Heart left ventricle (tissue), 16 donors: ENCODE results near the gene ADARB1. TPM values are rescaled to one million over a fixed set of nuclear protein-coding genes. Genes with fewer than 3 reads are reported as not detected.

Source experiments
- ATAC-seq, 4 donors: fragments of 200-7000 bp; cut with Tn5 transposase; one replicate each; pipeline ENCODE4 v1.9.1; 2020 to 2022; ENCODE audit warnings: moderate library complexity in 4 of 4, mild to moderate bottlenecking in 3 of 4, moderate number of reproducible peaks in 1 of 4
- DNase-seq, 5 donors: peaks; one replicate each; pipeline ENCODE4 v3.0.0-alpha.2; 2020
- H3K27ac ChIP-seq, 12 donors: fragments of 200-600 bp; sonication (generic) in 4 of 12; one replicate each; pipeline versions ENCODE4 v1.5.0 to v1.8.0; 2016 to 2022; ENCODE audit warnings: mild to moderate bottlenecking in 2 of 12
- H3K27me3 ChIP-seq, 9 donors: fragments of 200-600 bp; sonication (generic) in 2 of 9; one replicate each; pipeline versions ENCODE4 v1.5.1 to v1.8.0; 2016 to 2022; ENCODE audit warnings: mild to moderate bottlenecking in 3 of 9
- H3K36me3 ChIP-seq, 9 donors: fragments of 200-600 bp; sonication (generic) in 2 of 9; one replicate each; pipeline versions ENCODE4 v1.5.0 to v1.8.0; 2018 to 2022; ENCODE audit warnings: mild to moderate bottlenecking in 2 of 9
- H3K4me1 ChIP-seq, 12 donors: fragments of 200-600 bp; sonication (generic) in 4 of 12; one replicate each; pipeline versions ENCODE4 v1.5.0 to v1.8.0; 2016 to 2022; ENCODE audit warnings: mild to moderate bottlenecking in 3 of 12
- H3K4me3 ChIP-seq, 12 donors: fragments of 200-600 bp; sonication (generic) in 4 of 12; one replicate each; pipeline versions ENCODE4 v1.5.0 to v1.8.0; 2017 to 2022; ENCODE audit warnings: mild to moderate bottlenecking in 9 of 12, moderate library complexity in 4 of 12
- H3K9me3 ChIP-seq, 12 donors: fragments of 200-600 bp; sonication (generic) in 4 of 12; one replicate each; pipeline versions ENCODE4 v1.5.0 to v1.8.0; 2016 to 2022; ENCODE audit warnings: mild to moderate bottlenecking in 1 of 12
- POLR2A ChIP-seq, 2 donors: fragments of 450-650 bp; IDR thresholded peaks; one replicate each; pipeline ENCODE4 v1.6.1; 2017; ENCODE audit warnings: antibody characterized with exemption in 2 of 2, mild to moderate bottlenecking in 2 of 2, moderate library complexity in 2 of 2
- whole genome bisulfite sequencing, 4 donors: extraction: QIAGEN DNeasy Blood & Tissue Kit in 2 of 4; methylation state at CpG; one replicate each; pipeline versions ENCODE4 v1.1.5 to v1.1.7; 2013 to 2018; 5-methylcytosine and 5-hydroxymethylcytosine counted together
- intact Hi-C, 10 donors: fragments of 100-400 bp; cut with DNase I; formaldehyde crosslinking; loops; one replicate each; pipeline versions ENCODE4 v1.11.1 to v1.14.2; 2022
- polyA plus RNA-seq, 2 donors: library from polyadenylated mRNA; stranded (reverse); fragments of 200-250 nt; gene quantifications; one replicate each; pipeline ENCODE4 v1.2.3, GENCODE V29; 2013
- total RNA-seq, 9 donors: library from RNA; depleted of rRNA in 2 of 9; stranded (reverse); fragments of >200 nt in 2 of 9; fragmentation: NEBNext Ultra II Directional in 3 of 9; extraction: Animal tissue kit (Norgen Biotek cat#: 25700) in 3 of 9; gene quantifications; one replicate each; pipeline versions ENCODE4 v1.1.0 to v1.2.4, GENCODE V29; 2016 to 2023
- TF ChIP-seq, protein P1 (sequence below), 12 donors: fragments of 200-600 bp; sonication (generic) in 4 of 12; IDR thresholded peaks; one replicate each; pipeline versions ENCODE4 v1.5.0 to v1.8.0; 2018 to 2022; ENCODE audit warnings: antibody characterized with exemption in 12 of 12, mild to moderate bottlenecking in 5 of 12
- donor health status: ischemic (EF 13 %, LVEDD 7.1; RV severe dilation, severe dysfunction).
- donor health status: healthy with polysubstance abuse.
- donor health status: DM: no; HTN: yes; CAD: no.
- donor health status: DM: no; HTN: no; CAD: no.
- donor health status: ischemic (EF 25% LVEDD 6.9; RV normal size, moderate dysfunction).
- donor health status: ischemic (EF 25% LVEDD 5.7; RV mildly dilated, moderate dysfunction).
- donor health status: healthy.
- donor health status: DM: yes; HTN: yes; CAD: no.
- donor health status: ischemic (EF 35%, LVEDD 5.7; RV mildly dilated, moderate dysfunction).
- donor health status: nonischemic (EF 11% LVEDD 7.7; RV severe dilation, severe dysfunction).
- donor health status: DM: yes; HTN: yes; CAD: no.
- donor health status: PGD.
- donor health status: ischemic (EF 29% LVEDD 5.4; RV normal size, mild dysfunction).
- donor health status: nonischemic (EF 23%, LVEDD 6.1; RV moderate dilation, normal function).

Gene ADARB1
- total and polyA plus RNA-seq, 11 donors: 6.9 to 16.3 (median 12.0) TPM

DNA sequence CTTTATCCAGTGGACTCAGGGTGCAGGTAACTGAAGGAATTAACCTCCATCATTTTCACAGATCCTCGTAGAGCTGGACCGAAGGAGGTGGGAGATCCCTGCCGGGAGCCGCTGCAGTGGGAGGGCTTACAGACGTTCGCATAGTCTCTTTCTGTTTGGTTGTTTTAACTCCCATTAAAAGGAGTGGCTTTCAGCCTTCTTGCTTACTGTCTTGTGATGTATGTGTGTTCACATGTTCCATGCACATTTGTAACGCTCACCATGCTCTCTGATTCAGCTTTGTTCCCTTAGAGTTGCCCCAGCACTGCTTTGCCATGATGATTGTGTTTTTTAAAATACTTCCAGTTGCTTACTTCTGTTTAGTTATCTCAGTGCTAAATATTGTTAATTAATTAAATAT lies 85.8 kb downstream of the ADARB1 start:
- TF ChIP-seq POLR2A (IDR thresholded peaks at IDR 0.05): no peak
- TF ChIP-seq, protein P1, sequence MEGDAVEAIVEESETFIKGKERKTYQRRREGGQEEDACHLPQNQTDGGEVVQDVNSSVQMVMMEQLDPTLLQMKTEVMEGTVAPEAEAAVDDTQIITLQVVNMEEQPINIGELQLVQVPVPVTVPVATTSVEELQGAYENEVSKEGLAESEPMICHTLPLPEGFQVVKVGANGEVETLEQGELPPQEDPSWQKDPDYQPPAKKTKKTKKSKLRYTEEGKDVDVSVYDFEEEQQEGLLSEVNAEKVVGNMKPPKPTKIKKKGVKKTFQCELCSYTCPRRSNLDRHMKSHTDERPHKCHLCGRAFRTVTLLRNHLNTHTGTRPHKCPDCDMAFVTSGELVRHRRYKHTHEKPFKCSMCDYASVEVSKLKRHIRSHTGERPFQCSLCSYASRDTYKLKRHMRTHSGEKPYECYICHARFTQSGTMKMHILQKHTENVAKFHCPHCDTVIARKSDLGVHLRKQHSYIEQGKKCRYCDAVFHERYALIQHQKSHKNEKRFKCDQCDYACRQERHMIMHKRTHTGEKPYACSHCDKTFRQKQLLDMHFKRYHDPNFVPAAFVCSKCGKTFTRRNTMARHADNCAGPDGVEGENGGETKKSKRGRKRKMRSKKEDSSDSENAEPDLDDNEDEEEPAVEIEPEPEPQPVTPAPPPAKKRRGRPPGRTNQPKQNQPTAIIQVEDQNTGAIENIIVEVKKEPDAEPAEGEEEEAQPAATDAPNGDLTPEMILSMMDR (IDR thresholded peaks at IDR 0.05): no peak
- intact Hi-C loops: no loop called here
- Histone ChIP-seq H3K27me3 (no peaks in the 10 kb centered on the region), H3K9me3 (no peaks in the 10 kb centered on the region), H3K36me3 (peaks cover 0 to 8% (median 0%) of the 10 kb centered on the region in 9 donors), H3K4me3 (no peak overlapping the region), H3K4me1 (peaks cover 0 to 13% (median 2%) of the 10 kb centered on the region in 12 donors), H3K27ac (no peak overlapping the region)
- ATAC-seq (no peak), DNase-seq (no peak)
- WGBS, 4 donors: 93 to 96% (median 95%) methylated on average over 7 of the region's 7 CpGs

DNA sequence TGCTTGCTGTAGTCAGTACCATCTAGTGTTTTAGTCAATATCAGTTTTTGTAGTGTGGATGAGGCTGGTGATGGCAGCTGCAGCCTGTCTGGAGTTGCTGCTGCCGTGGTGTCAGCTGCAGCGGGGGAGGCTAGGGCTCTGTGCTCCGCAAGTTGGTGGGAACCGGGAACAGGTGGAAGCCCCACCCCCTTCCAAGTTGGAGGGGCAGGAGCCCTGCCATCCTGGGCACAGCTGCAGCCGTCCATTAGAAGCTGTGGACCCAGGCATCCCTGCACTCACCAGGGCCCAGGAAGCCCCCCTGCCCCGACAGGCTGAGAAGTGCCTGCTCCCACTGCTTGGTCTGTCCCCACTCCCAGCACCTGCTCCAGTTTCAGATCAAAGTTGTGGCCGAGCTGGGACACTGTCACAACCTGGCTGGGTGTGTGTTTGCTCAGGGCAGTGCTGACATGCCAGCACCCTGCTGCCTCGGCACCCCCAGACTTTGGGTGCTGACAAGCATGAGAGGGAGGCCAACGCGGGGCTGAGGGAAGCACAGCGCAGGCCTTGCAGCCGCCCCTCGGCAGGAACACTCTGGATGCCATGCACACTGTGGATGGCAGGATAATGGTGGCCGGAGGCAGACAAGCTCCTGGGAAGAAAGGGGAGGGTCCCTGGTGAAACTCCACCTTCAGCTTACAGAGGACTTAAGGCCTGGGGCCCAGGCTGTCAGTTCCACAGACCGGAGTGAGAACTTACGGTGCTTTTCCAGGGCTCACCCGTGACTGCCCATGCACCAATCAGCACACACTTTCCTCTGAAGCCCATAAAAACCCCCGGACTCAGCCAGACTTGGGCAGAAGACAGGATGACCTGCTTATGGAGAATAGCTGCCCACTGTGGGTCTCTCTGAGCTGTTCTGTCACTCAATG lies 86.9 kb downstream of the ADARB1 start:
- Histone ChIP-seq H3K27me3 (no peaks in the 10 kb centered on the region), H3K4me3 (no peak overlapping the region), H3K36me3 (peaks cover 0 to 8% (median 0%) of the 10 kb centered on the region in 9 donors), H3K9me3 (no peaks in the 10 kb centered on the region), H3K4me1 (peaks cover 0 to 13% (median 2%) of the 10 kb centered on the region in 12 donors), H3K27ac (no peak overlapping the region)
- TF ChIP-seq POLR2A (IDR thresholded peaks at IDR 0.05): no peak
- TF ChIP-seq, protein P1 (IDR thresholded peaks at IDR 0.05): no peak
- intact Hi-C loops: no loop called here
- DNase-seq (no peak), ATAC-seq (no peak)
- WGBS, 4 donors: 74 to 89% (median 78%) methylated on average over 8 to 18 of the region's 18 CpGs

DNA sequence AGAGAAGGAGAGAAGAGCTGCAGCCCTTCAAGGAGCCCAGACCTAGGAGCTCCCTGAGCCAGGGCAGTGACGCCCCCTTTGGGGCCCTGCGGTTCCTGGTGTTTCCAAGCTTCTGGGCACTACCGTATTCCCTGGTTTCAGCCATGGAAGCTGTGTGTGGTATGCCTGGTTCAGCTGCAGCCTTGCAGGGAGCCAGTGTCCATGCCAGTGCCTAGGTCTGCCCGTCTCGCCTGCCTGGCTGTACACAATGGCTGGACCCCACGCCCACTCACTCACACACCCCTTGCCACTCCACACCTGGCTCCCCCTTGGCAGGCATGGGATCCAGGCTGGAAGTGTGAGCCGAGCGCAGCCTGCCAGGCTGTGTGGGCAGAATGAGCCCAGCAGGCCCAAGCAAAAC lies 87.7 kb downstream of the ADARB1 start:
- no peak for TF ChIP-seq POLR2A (IDR thresholded peaks at IDR 0.05)
- TF ChIP-seq, protein P1 (IDR thresholded peaks at IDR 0.05): no peak
- WGBS, 4 donors: 85 to 98% (median 95%) methylated on average over 7 to 8 of the region's 8 CpGs
- DNase-seq (peak in 1 of 5 donors; percentile 50), ATAC-seq (no peak)
- no peak overlapping the region for H3K4me3 ChIP-seq
- H3K27me3 ChIP-seq: no peaks in the 10 kb centered on the region
- H3K9me3 ChIP-seq: no peaks in the 10 kb centered on the region
- no peak overlapping the region for H3K27ac ChIP-seq
- H3K36me3 ChIP-seq: peaks cover 0 to 8% (median 0%) of the 10 kb centered on the region in 9 donors
- H3K4me1 ChIP-seq: peaks cover 0 to 13% (median 2%) of the 10 kb centered on the region in 12 donors
- intact Hi-C loops: no loop called here

DNA sequence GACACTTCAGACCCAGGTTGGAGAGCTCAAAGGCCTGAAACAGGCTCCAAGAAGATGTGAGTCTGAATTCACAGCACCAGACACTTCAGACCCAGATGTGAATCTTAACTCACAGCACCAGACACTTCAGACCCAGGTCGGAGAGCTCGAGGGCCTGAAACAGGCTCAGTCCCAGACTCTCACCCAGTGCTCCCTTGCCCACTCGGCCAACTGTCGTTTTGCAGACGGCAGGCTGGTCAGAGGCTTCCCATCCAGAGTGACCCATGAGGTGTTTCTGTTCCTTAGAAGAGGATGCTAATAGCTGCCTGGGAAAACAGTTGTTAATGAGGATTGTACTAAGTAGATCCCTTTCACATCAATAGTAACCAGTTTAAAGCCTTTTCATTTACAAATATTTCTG lies 88.4 kb downstream of the ADARB1 start:
- intact Hi-C loops: no loop called here
- Histone ChIP-seq H3K9me3 (no peaks in the 10 kb centered on the region), H3K27me3 (no peaks in the 10 kb centered on the region), H3K27ac (no peak overlapping the region), H3K4me3 (no peak overlapping the region), H3K36me3 (peaks cover 0 to 8% (median 0%) of the 10 kb centered on the region in 9 donors), H3K4me1 (peaks cover 0 to 16% (median 4%) of the 10 kb centered on the region in 12 donors)
- TF ChIP-seq, protein P1 (IDR thresholded peaks at IDR 0.05): no peak
- TF ChIP-seq POLR2A (IDR thresholded peaks at IDR 0.05): no peak
- ATAC-seq: no peak
- no peak for DNase-seq
- WGBS, 4 donors: 77 to 95% (median 87%) methylated on average over 5 of the region's 5 CpGs
